ENCODE measurements around the gene RPTOR. TPM values are rescaled to one million over a fixed set of nuclear protein-coding genes. Genes with fewer than 3 reads are reported as not detected.
"Not testable (repeated sequence)": the region's sequence is repeated elsewhere in the genome, so short reads cannot be mapped to it uniquely, and the experiment has no call there.

RPTOR gene
- polyA plus RNA-seq, 1 experiment, result 10.8 TPM

GRCh38 chr17:80761110-80761871 is 216.7 kb downstream of the RPTOR start:
- Histone ChIP-seq H3K36me3 (ENCODE audit: control insufficient read depth, insufficient read depth, low read length) (no peaks in the 10 kb centered on the region), H3K4me3 (ENCODE audit: low read depth, low read length) (no peak overlapping the region), H3K27me3 (ENCODE audit: control insufficient read depth, insufficient read depth, low read length) (no peaks in the 10 kb centered on the region)
- no peak for DNase-seq (ENCODE audit: low read depth)
- ChIA-PET POLR2A (no interaction called here), CTCF (interaction anchor here (1.2 kb wide), 1 partner anchor 9 kb away, joined by 3 read pairs; no protein-coding TSS in a partner anchor)
- TF ChIP-seq CTCF (IDR thresholded peaks at IDR 0.05; ENCODE audit: insufficient read depth, low read depth, low read length), result no peak

GRCh38 chr17:80762076-80762475 is 217.4 kb downstream of the RPTOR start:
- ChIA-PET POLR2A (no interaction called here), CTCF (interaction anchor here (1.2 kb wide), 1 partner anchor 10 kb away, joined by 3 read pairs; no protein-coding TSS in a partner anchor)
- TF ChIP-seq CTCF (IDR thresholded peaks at IDR 0.05; ENCODE audit: insufficient read depth, low read depth, low read length), result no peak
- Histone ChIP-seq H3K4me3 (ENCODE audit: low read depth, low read length) (no peak overlapping the region), H3K36me3 (ENCODE audit: control insufficient read depth, insufficient read depth, low read length) (no peaks in the 10 kb centered on the region), H3K27me3 (ENCODE audit: control insufficient read depth, insufficient read depth, low read length) (no peaks in the 10 kb centered on the region)
- no peak for DNase-seq (ENCODE audit: low read depth)

- Histone ChIP-seq H3K36me3 (ENCODE audit: control insufficient read depth, insufficient read depth, low read length) (no peaks in the 10 kb centered on the region), H3K27me3 (ENCODE audit: control insufficient read depth, insufficient read depth, low read length) (no peaks in the 10 kb centered on the region), H3K4me3 (ENCODE audit: low read depth, low read length) (no peak overlapping the region)
- ChIA-PET CTCF (interaction anchor here (0.6 kb wide), 1 partner anchor 164 kb away, joined by 3 read pairs; no protein-coding TSS in a partner anchor), POLR2A (interaction anchor here (0.6 kb wide), 1 partner anchor 148 kb away, joined by 4 read pairs; no protein-coding TSS in a partner anchor)
- no peak for TF ChIP-seq CTCF (IDR thresholded peaks at IDR 0.05; ENCODE audit: insufficient read depth, low read depth, low read length)
- no peak for DNase-seq (ENCODE audit: low read depth)
Measured at GRCh38 chr17:80763293-80763867, 218.7 kb downstream of the RPTOR start.

GRCh38 chr17:80764627-80765145 is 220.0 kb downstream of the RPTOR start:
- H3K4me3 ChIP-seq (ENCODE audit: low read depth, low read length); POLR2A ChIA-PET; DNase-seq (ENCODE audit: low read depth); H3K27me3 ChIP-seq (ENCODE audit: control insufficient read depth, insufficient read depth, low read length); CTCF ChIA-PET; H3K36me3 ChIP-seq (ENCODE audit: control insufficient read depth, insufficient read depth, low read length): not testable (repeated sequence)

- POLR2A ChIA-PET, result no interaction called here
- TF ChIP-seq CTCF (IDR thresholded peaks at IDR 0.05; ENCODE audit: insufficient read depth, low read depth, low read length), result no peak
- H3K27me3 ChIP-seq (ENCODE audit: control insufficient read depth, insufficient read depth, low read length), result no peaks in the 10 kb centered on the region
- CTCF ChIA-PET, result no interaction called here
- DNase-seq (ENCODE audit: low read depth), result no peak
- no peak overlapping the region for H3K4me3 ChIP-seq (ENCODE audit: low read depth, low read length)
- H3K36me3 ChIP-seq (ENCODE audit: control insufficient read depth, insufficient read depth, low read length), result no peaks in the 10 kb centered on the region
Measured at GRCh38 chr17:80765241-80765961, 220.8 kb downstream of the RPTOR start.

Measured in BJ (cell line).